Brain pericyte (primary cell): ENCODE measurements around the gene ST8SIA4.

Experiments
- DNase-seq: peaks from one replicate; pipeline ENCODE4 v3.0.0-alpha.2; 2012; ENCODE audit warnings: low read depth, low spot score

Gene ST8SIA4

GRCh38 chr5:100903039-100903887 lies at the start of gene ST8SIA4:
Gene ST8SIA4 (minus strand): TSS chr5:100903282. CDS start chr5:100902955, 327 bp downstream.
- DNase-seq, result no peak

- no peak for DNase-seq
Measured at GRCh38 chr5:100950985-100951384, 47.9 kb upstream of the ST8SIA4 start.

GRCh38 chr5:100913298-100913697 lies 10.2 kb upstream of the ST8SIA4 start:
- no peak for DNase-seq

GRCh38 chr5:100909034-100909433 lies 6.0 kb upstream of the ST8SIA4 start:
- DNase-seq, result no peak

GRCh38 chr5:100905259-100905914 lies 2.3 kb upstream of the ST8SIA4 start:
- DNase-seq, result no peak

GRCh38 chr5:100904259-100904861 lies 1.3 kb upstream of the ST8SIA4 start:
- DNase-seq, result no peak

- no peak for DNase-seq
Measured at GRCh38 chr5:100902440-100903038, 543 bp downstream of the ST8SIA4 start.

- DNase-seq, result no peak
Measured at GRCh38 chr5:100901821-100902341, 1.2 kb downstream of the ST8SIA4 start.

- DNase-seq, result no peak
Measured at GRCh38 chr5:100900796-100901781, 2.0 kb downstream of the ST8SIA4 start.

GRCh38 chr5:100900142-100900795 lies 2.8 kb downstream of the ST8SIA4 start:
- no peak for DNase-seq

GRCh38 chr5:100899675-100900074 lies 3.4 kb downstream of the ST8SIA4 start:
- DNase-seq, result no peak

- no peak for DNase-seq
Measured at GRCh38 chr5:100898504-100899346, 4.4 kb downstream of the ST8SIA4 start.

- DNase-seq, result no peak
Measured at GRCh38 chr5:100896054-100896453, 7.0 kb downstream of the ST8SIA4 start.

- DNase-seq, result no peak
Measured at GRCh38 chr5:100890461-100891008, 12.5 kb downstream of the ST8SIA4 start.

- no peak for DNase-seq
Measured at GRCh38 chr5:100889896-100890295, 13.2 kb downstream of the ST8SIA4 start.

GRCh38 chr5:100889165-100889743 lies 13.8 kb downstream of the ST8SIA4 start:
- no peak for DNase-seq

GRCh38 chr5:100877274-100877673 lies 25.8 kb downstream of the ST8SIA4 start:
- DNase-seq, result no peak

- no peak for DNase-seq
Measured at GRCh38 chr5:100872408-100873190, 30.5 kb downstream of the ST8SIA4 start.
